DOHH2 (cell line): ENCODE data around the gene OR2F2.

Experiments used
- H3F3A ChIP-seq: fragments of 200-600 bp; sonication (generic), shearing (Covaris generic); 2 replicates; pipeline ENCODE4 v1.6.0; 2016; ENCODE audit warnings: antibody characterized with exemption, mild to moderate bottlenecking; ENCODE audit not compliant: control insufficient read depth, insufficient read depth
- H3K27ac ChIP-seq: fragments of 200-600 bp; sonication (generic); 2 replicates; pipeline ENCODE4 v1.5.1; 2014; ENCODE audit warnings: low read depth, mild to moderate bottlenecking, low read length, moderate library complexity
- H3K27me3 ChIP-seq: fragments of 200-600 bp; sonication (generic); 2 replicates; pipeline ENCODE4 v1.6.1; 2014; ENCODE audit warnings: mild to moderate bottlenecking, low read length, mixed read lengths; ENCODE audit not compliant: control insufficient read depth
- H3K36me3 ChIP-seq: fragments of 200-600 bp; sonication (generic); 2 replicates; pipeline ENCODE4 v1.6.1; 2014; ENCODE audit warnings: mild to moderate bottlenecking, low read length, moderate library complexity, mixed read lengths; ENCODE audit not compliant: control insufficient read depth
- H3K4me1 ChIP-seq: fragments of 200-600 bp; sonication (generic); 2 replicates; pipeline ENCODE4 v1.6.1; 2014; ENCODE audit warnings: mild to moderate bottlenecking, low read length, mixed read lengths; ENCODE audit not compliant: control insufficient read depth
- H3K4me2 ChIP-seq: fragments of 200-600 bp; sonication (generic); 2 replicates; pipeline ENCODE4 v1.6.0; 2014; ENCODE audit warnings: mild to moderate bottlenecking, low read length, moderate library complexity
- H3K4me3 ChIP-seq: fragments of 200-600 bp; sonication (generic); 2 replicates; pipeline ENCODE4 v1.5.1; 2014; ENCODE audit warnings: mild to moderate bottlenecking, low read length, mixed read lengths
- H3K79me2 ChIP-seq: fragments of 200-600 bp; sonication (generic); 2 replicates; pipeline ENCODE4 v1.6.1; 2014; ENCODE audit warnings: mild to moderate bottlenecking, low read length, mixed read lengths; ENCODE audit not compliant: control insufficient read depth
- H3K9me2 ChIP-seq: fragments of 200-600 bp; sonication (generic); replicated peaks from 2 replicates; pipeline ENCODE4 v1.6.1; 2014; ENCODE audit warnings: mild to moderate bottlenecking, low read length, mixed read lengths; ENCODE audit not compliant: control insufficient read depth
- H3K9me3 ChIP-seq: fragments of 200-600 bp; sonication (generic); 2 replicates; pipeline ENCODE4 v1.6.1; 2014; ENCODE audit warnings: antibody characterized with exemption, low read length, mixed read lengths; ENCODE audit not compliant: control insufficient read depth, insufficient read depth
- H4K20me1 ChIP-seq: fragments of 200-600 bp; sonication (generic); 2 replicates; pipeline ENCODE4 v1.6.0; 2014; ENCODE audit warnings: low read depth, mild to moderate bottlenecking, antibody characterized with exemption, low read length, moderate library complexity; ENCODE audit not compliant: control insufficient read depth, insufficient read depth
- EZH2phosphoT487 ChIP-seq: fragments of 200-600 bp; sonication (generic); IDR thresholded peaks from 2 replicates; pipeline ENCODE4 v1.6.1; 2017; ENCODE audit warnings: borderline replicate concordance, mild to moderate bottlenecking, antibody characterized with exemption, low read length, moderate library complexity, mixed read lengths
- TF ChIP-seq, protein P1 (sequence below): fragments of 200-600 bp; sonication (generic); IDR thresholded peaks from one replicate; pipeline ENCODE4 v1.5.1; 2014; ENCODE audit warnings: antibody characterized with exemption, mild to moderate bottlenecking, low read depth, low read length; ENCODE audit not compliant: poor library complexity, severe bottlenecking

The OR2F2 gene

DNA sequence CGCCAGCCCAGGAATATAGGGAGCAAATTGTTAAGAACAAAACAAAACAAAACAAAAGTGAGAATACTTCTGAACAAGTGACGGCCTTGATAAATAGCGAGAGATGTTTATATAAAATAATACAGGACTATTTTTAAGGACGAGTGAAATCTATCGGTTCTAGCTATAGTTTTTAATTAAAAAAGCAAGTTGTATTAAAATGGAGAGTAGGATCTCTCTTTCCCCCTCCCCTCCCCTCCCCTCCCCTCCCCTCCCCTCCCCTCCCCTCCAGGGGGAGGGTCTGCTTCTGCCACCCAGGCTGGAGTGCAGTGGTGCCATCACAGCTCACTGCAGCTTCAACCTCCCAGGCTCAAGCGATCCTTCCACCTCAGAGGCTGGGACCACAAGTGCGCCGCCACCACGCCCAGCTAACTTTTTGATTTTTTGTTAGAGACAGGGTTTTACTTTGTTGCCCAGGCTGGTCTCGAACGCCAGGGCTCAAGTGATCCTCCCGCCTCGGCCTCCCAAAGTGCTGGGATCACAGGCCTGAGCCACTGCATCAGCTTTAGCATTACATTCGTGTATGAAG lies 32.6 kb upstream of the OR2F2 start:
- Histone ChIP-seq H3K36me3 (no peaks in the 10 kb centered on the region; the same call in 1 of the 2 replicates), H3K4me1 (peaks cover 12% of the 10 kb centered on the region), H3K27ac (peak overlapping the region; percentile 54; the same call in 1 of the 2 replicates), H3K79me2 (peaks cover 20% of the 10 kb centered on the region), H3K9me3 (no peaks in the 10 kb centered on the region), H3K27me3 (no peaks in the 10 kb centered on the region), H3K4me2 (peak overlapping the region; percentile 93), H3K4me3 (peak overlapping the region; percentile 92), H3F3A (no peaks in the 10 kb centered on the region), H3K9me2 (no peaks in the 10 kb centered on the region), H4K20me1 (no peaks in the 10 kb centered on the region)
- TF ChIP-seq EZH2phosphoT487 = no peak
- TF ChIP-seq, protein P1, sequence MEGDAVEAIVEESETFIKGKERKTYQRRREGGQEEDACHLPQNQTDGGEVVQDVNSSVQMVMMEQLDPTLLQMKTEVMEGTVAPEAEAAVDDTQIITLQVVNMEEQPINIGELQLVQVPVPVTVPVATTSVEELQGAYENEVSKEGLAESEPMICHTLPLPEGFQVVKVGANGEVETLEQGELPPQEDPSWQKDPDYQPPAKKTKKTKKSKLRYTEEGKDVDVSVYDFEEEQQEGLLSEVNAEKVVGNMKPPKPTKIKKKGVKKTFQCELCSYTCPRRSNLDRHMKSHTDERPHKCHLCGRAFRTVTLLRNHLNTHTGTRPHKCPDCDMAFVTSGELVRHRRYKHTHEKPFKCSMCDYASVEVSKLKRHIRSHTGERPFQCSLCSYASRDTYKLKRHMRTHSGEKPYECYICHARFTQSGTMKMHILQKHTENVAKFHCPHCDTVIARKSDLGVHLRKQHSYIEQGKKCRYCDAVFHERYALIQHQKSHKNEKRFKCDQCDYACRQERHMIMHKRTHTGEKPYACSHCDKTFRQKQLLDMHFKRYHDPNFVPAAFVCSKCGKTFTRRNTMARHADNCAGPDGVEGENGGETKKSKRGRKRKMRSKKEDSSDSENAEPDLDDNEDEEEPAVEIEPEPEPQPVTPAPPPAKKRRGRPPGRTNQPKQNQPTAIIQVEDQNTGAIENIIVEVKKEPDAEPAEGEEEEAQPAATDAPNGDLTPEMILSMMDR = no peak

DNA sequence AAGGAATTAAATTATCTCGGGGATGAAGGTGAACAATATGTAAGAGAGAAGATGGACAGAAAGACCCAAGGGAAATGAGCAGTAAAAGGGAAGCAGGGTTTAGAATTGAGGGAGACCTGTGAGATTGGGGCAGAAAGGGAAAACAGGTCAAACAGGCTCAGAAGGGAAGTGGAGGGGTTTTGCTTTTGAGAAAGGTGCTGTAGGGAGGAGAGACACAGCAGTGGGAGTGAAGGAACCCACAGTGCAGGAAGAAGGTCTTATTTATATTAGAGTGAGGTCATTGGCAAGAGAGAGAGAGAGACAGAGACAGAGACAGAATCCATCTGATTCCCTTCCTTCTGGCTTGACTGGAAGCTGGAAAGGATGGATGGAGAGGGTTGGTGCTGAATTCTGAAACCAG lies 29.5 kb upstream of the OR2F2 start:
- Histone ChIP-seq H4K20me1 (no peaks in the 10 kb centered on the region), H3K4me3 (no peak overlapping the region), H3K27ac (no peak overlapping the region), H3K4me1 (peaks cover 9% of the 10 kb centered on the region), H3F3A (no peaks in the 10 kb centered on the region), H3K9me2 (no peaks in the 10 kb centered on the region), H3K79me2 (peaks cover 10% of the 10 kb centered on the region), H3K9me3 (no peaks in the 10 kb centered on the region), H3K36me3 (no peaks in the 10 kb centered on the region; the same call in 1 of the 2 replicates), H3K27me3 (peaks cover 14% of the 10 kb centered on the region; the same call in 1 of the 2 replicates), H3K4me2 (no peak overlapping the region)
- TF ChIP-seq, protein P1 = no peak
- TF ChIP-seq EZH2phosphoT487 = no peak

GRCh38 chr7:143906151-143906550 lies 28.9 kb upstream of the OR2F2 start:
- Histone ChIP-seq H3K79me2 (peaks cover 3% of the 10 kb centered on the region), H3F3A (no peaks in the 10 kb centered on the region), H3K9me2 (no peaks in the 10 kb centered on the region), H3K27me3 (peaks cover 14% of the 10 kb centered on the region; the same call in 1 of the 2 replicates), H3K27ac (no peak overlapping the region), H3K4me2 (no peak overlapping the region), H4K20me1 (no peaks in the 10 kb centered on the region), H3K36me3 (no peaks in the 10 kb centered on the region; the same call in 1 of the 2 replicates), H3K9me3 (no peaks in the 10 kb centered on the region), H3K4me1 (peaks cover 3% of the 10 kb centered on the region), H3K4me3 (no peak overlapping the region)
- no peak for TF ChIP-seq EZH2phosphoT487
- TF ChIP-seq, protein P1 = no peak
